Measurements from ENCODE around the gene CPLX1.

The CPLX1 gene

DNA sequence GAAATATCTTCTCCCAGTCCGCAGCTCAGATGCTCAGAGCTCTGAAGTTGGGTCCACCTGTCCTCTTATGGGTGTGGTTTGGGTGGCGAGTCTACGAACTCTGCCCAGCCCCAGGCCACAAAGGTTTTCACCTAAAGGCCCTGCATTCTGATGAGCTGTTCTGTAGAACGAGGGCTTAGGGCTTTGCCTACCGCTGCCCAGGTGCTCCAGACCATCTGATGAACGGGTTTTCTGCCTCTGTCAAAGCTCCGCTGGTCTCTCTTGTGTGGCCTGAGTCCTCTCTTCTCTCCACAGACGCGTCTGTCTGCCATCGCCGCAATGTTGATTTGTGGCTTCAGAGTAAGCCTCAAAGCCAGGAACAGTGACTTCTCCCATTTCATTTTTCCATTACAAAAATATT, 28.4 kb upstream of the CPLX1 start:
- no peak for DNase-seq (ENCODE audit: low read depth)

DNA sequence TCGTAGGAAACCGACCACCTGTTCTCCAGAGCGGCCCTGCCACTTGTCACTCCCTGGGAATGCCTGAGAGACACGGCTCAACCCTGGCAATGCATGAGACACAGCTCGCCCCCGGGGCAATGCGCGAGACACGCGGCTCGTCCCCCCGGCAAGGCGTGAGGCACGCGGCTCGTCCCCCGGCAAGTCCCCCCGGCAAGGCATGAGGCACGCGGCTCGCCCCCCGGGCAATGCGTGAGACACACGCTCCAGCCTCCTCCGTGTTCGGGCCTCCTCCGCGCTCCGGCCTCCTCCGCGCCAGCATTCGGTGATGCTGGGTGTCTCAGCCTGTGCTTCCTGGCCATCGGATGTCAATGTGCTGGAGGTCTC, 27.5 kb upstream of the CPLX1 start:
- no peak for DNase-seq (ENCODE audit: low read depth)

DNA sequence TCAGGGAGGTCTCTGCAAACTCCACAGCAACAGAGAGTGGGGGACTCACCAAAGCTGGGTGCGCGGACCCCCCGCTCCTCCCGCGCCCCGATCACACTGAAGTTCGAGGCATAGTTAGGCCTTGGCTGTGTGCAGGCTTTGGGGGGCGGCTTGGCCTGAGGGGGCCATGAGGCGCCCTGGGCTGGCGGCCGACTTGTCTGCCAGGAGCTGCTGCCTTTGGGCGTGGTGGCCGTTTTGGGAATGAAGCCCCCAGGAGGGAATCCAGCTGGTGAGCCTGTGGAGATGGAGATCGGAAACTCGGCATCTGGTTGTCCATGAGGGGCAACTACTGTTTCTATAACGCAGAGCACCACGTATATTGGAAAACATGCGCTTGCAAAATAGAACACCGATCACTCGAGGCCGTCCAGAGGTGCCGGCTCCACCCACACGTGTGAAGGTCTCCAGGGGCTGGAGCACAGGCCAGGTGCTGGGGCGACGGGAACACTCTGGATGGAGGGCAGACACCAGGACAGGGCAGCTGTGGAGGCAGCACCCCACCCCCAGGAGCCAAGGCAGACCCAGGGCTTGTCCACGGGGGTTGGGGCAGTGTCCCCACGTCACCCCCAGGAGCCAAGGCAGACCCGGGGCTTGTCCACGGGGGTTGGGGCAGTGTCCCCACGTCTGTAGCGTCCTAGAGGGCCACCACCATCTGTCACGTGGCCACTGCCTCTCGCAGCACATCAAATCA, 25.9 kb upstream of the CPLX1 start:
- no peak for DNase-seq (ENCODE audit: low read depth)

DNA sequence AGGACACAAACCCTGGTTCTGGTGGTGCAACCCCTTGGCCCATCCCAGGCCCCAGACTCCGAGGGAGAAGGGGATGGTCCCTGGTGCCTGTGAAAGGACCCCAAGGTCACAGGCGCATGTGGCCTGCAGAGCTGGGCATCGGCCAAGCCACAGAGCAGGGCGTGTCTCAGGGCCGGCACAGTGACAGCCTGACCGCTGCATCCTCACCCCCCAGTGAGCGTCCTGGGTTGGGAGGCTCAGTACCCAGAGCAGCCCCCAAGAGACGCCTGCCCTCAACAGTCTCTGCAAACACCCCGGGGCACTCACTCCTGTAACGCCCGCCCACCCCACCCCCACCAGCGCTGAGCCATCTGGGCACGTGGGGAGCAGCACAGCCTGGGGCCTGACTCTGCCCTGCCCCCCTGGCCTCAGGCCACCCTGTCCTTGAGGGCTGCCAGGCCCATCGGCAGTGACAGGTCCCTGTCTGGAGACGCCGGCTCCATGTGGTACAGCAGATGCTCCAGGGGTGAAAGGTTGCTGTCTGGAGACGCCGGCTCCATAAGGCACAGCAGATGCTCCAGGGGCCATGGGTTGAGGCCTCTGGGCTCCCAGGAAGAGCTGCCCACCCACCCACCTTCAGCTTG, 24.5 kb upstream of the CPLX1 start:
- DNase-seq (ENCODE audit: low read depth) = no peak

DNA sequence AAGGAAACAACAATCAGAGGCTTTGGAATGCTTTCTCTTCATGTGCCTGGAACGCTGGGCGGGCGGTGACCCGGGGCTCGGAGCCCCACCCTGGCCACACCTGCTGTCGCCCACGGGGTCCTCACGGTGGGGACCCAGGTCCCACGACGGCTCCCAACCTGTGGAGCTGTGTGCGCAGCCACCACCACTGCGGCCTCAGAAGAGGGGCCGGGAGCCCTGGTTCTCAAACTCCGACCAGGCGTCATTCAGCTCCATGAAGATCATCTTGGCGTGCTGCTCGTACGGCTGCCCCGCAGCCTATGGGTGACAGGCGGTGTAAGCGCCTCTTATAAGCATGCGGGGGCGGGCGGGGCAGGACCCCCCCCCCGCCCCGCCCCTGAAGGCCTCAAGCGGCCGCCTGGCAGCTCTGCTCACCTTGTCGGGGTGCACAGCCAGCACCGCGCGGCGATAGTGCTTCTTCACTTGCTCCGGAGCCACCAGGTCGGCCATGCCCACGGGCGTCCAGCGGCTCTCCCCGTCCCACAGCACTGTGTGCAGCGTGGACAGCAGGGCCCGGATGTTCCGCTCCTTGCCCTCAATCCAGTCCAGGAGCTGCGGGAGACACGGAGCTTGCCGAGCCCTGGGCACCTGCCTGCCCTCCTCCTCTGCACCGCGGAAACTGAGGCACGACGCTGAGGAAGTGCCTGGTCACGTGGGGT, 23.7 kb upstream of the CPLX1 start:
- DNase-seq (ENCODE audit: low read depth) = no peak

DNA sequence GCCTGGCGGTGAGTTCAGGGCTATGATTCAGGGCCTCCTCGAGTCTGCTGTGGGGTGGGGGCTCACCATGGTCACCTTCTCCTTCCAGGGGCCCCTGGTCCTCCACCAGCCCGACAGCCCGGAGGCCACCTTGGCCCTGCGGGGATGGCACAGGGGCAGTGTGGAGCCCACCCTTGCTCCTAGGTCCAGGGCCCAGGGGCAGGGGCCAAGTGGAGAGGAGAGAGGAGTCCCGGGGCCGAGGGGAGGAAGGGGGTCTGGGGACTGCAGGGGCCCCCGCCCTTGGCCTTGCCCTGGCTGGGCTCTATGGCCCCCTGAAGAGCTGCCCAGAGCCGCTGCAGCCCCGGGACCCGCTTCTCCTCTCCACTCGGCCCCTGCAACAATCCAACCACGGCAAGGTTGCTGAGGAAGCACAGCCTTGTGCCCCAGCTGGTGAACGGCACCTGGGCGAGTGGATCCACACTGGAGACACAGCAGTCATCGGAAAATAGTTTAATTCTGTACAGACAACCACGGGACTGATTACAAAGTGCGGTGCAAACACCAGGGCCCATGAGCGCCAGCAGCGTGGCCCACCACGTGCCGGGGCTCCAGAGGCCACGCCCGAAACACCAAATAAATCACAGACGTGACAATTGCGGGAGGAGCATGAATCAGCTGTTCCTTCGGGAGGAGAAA, 23.0 kb upstream of the CPLX1 start:
- DNase-seq (ENCODE audit: low read depth) = no peak

DNA sequence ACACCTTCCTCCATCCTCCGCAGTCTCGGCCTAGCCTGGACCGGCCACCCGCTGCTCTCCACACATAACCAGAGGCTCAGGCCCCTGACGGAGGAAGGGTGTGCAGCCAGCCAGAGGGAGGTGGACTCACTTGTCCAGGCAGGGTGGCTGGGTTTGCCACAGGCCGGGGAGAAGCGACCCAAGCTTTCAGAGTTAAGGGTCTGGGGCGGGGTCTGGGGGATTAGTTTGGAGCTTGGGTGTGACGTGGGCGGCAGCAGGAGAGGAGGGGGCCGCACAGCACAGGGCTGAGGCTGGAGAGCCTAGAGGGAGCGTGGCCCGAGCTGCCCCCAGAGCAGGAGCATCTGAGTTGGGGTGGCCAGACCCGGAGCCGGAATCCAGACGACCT, 22.4 kb upstream of the CPLX1 start:
- DNase-seq (ENCODE audit: low read depth) = no peak

DNA sequence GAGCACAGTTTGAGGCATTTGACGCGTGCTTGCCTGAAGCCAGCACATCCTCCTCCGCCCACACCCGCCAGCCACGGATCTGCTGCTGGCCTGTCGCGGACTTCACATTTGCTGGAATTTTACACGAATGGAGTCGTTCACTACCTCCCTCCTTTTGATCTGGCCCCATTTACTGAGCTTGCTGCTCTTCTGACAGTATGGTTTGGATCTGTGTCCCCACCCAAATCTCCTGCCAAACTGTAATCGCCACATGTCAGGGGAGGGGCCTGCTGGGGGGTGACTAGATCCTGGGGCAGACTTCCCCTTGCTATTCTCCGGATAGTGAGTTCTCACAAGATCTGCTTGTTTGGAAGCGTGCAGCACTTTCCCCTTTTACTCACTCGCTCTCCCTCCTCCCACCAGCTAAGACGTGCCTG, 19.9 kb upstream of the CPLX1 start:
- DNase-seq (ENCODE audit: low read depth) = peak; percentile 4

DNA sequence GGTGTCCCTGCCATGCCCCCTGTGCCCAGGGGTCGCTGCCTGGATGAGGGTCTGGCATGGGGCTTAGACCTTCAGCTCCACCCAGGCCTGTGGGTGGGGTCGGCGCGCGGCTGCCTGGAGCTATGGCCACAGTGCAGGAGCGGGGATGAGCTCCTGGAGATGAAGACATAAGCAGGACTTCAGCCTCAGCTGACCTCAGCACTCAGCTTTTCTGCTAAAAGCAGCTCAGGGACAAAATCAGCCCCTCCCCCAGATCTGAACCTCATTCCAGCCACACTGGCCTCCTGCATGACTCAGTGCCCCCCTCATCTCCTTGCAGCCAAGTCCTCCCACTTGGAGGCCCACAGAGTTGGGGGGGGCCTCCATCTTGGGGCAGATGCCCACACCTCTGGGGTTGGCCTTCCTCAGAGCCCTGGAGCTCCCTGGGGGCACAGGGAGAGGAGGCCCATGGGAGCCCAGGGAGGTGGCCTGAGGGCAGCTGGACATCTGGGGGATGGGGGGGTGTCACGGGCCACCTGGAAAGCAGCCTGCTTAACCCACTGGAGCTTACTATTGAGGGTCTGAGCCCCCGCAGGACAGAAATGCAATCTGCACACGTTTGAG, 19.4 kb upstream of the CPLX1 start:
- DNase-seq (ENCODE audit: low read depth) = peak; percentile 20

DNA sequence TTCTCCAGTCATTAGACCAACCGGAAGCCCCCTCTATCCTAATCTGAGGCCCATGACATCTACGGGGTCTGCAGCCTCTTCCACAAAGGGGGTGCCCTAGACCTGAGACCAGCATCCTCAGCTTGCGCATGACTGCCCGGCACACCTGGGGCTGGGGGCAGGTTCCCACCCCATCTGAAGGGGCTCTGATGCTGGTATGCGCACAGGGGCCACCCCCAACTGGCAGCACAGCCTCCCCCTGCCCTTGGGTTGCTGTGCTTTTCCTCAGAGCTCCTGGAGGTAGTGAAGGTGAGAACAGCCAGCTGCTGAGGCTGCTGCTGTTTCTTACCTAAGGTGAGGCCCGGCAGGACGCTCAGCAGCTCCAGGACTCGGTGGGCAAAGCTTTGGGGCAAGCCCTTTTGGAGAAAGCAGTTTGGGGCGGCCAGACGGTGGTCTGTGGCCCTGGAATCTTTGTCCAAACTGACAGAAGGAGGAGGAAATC, 18.9 kb upstream of the CPLX1 start:
- DNase-seq (ENCODE audit: low read depth) = no peak

DNA sequence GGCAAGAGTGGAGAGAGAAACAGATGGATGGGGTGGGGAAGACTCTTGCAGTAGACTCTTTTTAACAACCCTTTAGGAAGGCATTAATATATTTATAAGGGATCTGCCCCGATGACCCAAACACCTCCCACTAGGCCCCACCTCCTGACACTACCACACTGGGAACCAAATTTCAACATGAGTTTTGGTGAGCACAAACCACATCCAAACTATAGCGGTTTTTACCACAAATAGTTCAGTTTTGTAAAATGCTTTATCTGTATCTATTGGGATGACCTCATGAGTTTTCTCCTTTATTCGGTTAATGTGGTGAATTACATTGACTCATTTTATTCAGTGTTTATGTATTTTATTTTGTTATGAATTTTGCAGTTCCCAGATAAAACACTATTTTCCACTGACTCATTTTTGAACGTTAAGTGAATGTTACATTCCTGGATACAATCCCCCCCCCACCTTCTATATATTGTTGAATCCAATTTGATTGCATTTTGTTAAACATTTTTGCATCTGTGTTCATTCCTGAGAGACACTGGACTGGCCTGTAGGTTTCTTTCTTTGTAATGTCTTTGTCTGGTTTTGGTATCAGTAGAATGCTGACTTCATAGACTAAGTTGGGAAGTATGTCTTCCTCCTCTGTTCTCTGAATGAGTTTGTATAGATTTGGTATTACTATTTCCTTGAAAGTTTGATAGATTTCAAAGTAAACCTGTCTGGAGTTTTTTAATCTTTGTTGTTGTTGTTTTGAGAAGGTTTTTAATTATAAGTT, 13.9 kb upstream of the CPLX1 start:
- no peak for DNase-seq (ENCODE audit: low read depth)

DNA sequence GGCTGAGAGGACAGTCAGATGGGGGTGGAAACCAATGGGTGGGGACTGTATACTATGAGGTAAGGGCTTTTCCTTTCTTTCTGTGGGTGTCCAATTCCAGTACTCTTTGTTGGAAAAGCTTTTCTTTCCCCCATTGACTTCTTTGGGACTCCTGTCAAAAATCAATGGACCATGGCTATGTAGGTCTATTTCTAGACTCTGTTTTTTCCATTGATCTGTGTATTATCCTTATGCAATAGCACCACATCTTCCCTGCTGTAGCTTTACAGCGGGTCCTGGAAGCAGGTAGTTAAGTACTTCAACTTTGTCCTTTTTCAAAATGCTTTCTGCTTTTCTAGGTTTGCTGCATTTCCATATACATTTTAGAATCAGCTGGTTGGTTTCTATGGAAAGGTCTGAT, 11.8 kb upstream of the CPLX1 start:
- no peak for DNase-seq (ENCODE audit: low read depth)

DNA sequence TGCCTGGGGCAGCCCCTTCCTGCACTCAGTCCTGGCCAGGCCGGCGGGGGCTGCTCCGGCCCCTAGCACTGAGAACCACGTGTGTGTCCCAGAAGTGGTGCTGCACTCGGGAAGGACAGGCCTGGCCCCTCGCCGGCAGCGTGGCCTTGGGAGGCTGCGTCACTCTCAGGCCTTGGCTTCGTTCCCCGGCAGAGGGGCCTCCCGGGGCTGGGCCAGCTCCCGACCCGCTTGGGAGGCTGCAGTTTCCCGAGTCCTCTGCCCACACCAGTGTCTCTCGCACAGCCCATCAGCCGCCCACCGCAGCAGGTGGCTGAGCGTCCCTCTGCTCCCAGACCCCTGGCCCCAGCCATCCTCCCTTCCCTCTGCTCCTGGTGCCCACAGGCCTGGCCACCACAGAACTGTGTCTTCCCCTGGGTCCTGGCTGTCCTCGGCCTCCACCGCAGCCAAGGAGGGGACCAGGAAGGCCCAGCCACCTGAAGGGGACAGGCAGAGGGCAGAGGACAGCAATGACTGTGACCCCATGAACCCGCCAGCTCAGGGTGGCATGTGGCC, 10.9 kb upstream of the CPLX1 start:
- DNase-seq (ENCODE audit: low read depth) = no peak

DNA sequence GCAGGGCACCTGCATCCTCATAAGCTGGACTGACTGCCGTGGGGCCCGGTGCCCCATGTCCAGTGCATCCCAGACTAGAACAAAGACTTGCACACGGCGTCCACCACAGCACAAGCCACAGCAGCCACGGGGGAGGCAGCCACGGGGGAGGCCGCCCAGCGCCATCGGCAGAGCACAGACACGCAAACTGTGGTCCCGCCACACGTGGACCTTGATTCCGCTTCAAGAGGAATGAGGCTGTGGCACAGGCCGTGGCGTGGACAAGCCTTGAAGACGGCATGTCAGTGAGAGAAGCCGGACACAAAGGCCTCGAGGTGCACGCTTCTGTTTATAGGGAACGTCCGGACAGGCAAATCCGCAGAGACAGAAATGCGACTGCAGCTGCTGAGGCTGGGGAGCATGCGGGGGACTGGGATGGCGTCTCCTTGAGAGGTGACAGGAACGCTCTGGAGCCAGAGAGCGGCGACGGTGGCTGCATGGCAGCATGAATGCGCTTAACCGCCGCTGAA, 10.1 kb upstream of the CPLX1 start:
- DNase-seq (ENCODE audit: low read depth) = no peak

DNA sequence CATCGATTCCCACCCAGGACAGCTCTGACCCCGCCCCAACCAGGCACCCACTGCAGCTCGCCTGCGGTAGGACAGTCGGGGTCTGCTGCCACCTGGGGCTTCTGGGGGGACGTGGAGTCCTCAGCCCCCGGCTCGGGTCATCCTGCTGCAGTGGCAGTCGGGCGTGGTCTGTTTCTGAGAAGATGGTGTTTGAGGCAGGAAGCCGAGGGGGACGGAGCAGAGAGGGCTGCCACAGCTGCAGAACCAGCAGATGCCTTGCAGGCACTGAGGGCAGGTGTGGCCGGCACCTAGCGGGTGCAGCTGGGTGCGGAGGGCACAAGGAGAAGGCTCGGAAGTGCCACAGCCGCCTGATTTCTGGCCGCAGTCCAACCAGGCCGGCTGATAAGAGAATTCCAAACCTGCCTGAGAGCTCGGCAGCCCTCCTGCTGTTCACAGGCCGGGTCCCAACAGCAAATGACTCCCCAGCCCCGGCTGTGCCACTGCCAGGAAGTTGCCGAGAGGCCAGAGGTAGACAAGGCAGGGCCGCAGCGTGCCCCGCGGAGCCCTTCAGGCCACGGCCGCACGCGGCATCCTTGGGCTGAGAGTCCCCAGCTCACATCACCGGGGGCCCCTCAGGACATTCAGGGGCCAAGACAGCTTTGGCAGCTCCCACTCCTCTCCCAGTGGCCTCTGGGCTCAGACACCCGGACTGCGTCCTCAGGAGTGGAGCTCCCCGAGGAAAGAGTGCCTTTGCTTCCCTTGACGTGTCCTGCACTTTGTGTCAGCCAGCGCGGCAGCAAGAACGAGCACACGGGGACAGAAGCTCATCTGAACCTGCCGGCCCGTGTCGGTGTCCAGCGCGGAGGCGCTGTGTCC, 9.4 kb upstream of the CPLX1 start:
- no peak for DNase-seq (ENCODE audit: low read depth)

DNA sequence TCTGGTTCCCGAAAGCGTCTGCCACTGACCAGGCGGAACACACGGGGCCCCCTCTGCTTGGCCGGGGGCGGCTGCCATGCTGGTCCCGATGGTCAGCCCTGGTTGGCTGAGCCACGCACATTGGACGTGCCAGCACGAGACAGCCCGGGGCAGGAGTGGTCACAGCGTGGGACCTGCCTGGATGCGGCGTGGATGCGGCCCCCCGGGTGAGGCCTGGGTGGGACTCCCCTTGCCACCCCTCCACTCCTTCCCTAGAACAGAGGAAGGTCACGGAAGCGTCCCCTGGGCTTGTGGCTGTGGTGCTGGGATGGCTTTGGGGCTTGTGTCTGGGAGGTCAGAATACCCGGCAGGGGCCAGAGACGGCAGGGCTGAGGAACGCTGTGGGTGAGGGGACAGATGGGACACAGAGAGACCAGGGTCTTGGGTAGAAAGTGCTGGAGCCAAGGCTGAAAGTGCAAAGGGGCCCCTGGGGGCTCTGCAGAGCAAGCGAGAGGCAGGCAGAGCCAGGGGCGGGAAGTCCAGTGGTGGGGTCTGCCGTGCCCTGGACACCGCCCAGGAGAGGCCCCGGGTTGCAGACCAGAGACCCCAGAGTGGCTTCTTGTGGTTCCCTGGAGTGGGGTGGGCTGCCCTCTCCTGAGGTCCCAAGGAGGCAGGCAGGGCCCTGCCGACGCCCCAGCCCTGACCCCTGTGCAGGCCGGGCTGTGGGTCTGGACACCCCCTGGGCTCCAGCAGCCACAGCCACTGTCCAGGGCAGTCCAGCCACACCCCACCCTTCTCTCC, 8.6 kb upstream of the CPLX1 start:
- no peak for DNase-seq (ENCODE audit: low read depth)

DNA sequence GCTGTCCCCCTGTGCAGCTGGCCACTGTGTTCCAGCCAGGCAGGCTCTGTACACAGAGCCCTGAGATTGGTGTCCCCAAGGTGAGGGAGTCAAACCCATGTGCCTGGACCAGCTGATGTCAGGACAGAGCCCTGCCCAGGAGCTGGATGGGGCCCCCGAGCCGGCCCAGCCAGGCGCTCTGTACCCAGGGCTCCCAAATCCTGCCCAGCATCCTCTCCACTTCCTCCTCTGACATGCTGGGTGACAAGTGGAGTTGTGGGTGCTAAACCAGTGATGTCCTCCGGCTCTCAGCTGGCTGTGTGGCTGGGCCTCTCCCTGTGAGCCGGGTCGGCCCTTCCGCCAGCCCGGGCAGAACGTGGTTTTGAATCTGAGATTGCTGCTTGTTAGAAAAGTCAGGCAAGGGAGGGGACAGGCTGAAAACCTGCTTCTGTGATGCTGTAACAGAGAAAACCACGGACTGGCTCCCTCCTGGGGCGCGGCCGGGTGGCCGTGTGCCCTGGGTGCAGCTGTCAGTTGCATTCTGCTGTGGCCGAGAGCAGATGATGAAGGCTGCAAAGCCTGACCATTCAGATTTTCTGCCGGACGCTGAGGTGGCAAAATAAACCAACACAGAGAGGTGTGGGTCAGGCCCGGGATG, 7.9 kb upstream of the CPLX1 start:
- no peak for DNase-seq (ENCODE audit: low read depth)

DNA sequence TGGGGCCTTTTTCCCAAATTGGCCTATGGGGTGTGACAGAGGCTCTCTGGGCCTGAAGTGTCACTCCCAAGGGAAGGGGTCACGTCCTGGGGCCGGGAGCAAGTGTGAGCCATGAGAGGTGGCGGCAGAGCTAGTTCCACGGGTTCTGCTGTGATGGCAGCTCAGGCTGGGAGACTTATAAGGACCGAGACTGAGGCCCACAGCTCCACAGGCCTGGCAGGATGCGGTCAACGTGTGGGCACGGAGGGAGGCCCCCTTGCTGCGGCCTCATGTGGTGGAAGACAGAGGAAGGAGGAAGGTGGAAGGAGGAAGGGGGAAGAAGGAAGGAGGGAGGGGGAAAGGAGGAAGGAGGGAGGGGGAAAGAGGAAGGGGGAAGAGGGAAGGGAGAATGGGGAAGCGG, 7.2 kb upstream of the CPLX1 start:
- DNase-seq (ENCODE audit: low read depth) = no peak

DNA sequence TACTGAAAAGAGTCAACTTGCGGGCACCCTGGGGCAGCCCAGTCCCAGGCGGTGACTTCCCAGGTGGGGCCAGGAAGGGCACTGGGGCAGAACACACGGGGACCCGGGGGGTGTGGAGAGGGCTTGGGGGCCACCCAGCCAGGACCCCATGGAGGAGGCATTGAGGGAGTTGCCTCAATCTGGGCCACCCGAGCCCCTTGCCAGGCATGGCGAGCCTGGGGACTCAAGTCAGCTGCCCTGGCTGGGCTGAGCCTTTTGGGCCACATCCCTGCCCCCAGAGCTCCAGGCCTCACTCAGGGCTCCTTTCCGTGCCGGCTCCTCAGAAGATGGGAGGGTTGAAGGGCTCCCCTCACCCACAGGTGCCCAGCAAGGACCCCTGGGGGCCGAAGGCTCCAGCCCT, 6.6 kb upstream of the CPLX1 start:
- DNase-seq (ENCODE audit: low read depth) = no peak

Data from fibroblast of the conjunctiva (primary cell).